ENCODE measurements around the gene SPRR1B.
"Not testable (repeated sequence)": the region's sequence is repeated elsewhere in the genome, so short reads cannot be mapped to it uniquely, and the experiment has no call there.

SPRR1B gene, protein sequence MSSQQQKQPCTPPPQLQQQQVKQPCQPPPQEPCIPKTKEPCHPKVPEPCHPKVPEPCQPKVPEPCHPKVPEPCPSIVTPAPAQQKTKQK

DNA sequence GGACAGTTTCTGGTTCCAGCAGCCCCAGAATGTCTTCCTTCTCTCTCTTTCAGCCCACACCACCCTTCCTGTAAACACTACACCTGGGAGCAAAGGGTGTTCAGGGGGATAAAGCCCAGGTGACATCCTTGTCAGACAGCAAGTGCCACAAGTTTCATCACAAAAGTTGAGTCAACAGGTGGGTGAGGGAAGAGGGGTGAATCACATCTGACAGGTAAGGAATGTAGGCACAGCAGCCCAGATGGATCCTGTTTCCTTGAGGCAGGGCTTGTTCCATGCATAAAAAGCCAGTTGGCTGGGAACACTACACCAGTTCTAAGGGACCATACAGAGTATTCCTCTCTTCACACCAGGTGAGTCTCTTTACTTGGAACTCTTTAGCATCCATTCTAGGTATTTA lies at the start of gene SPRR1B:
SPRR1B (plus strand) TSS at position 309 of the 400 bp plus-strand sequence. CDS start 1,143 bp downstream, outside the sequence.
- no peak for DNase-seq

DNA sequence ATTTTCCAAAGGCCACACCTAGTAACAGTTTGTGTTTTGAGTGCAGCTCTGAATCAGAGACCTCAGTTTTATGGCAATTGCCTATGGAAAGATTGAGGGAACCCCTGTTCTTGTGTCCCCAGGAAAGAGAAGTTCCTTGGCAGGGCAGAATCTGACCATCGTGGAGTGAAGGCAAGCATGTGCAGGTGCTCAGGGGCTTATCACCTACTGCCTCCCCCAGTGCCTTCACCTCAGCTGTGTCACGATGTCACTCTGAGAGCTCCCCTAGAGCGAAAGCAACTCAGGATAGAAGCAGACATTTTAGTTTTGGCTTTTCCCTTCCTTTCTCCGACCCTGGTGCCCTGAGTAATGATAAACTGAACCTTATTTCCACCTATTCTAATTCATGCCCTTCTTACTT lies 48.9 kb upstream of the SPRR1B start:
- DNase-seq = no peak

DNA sequence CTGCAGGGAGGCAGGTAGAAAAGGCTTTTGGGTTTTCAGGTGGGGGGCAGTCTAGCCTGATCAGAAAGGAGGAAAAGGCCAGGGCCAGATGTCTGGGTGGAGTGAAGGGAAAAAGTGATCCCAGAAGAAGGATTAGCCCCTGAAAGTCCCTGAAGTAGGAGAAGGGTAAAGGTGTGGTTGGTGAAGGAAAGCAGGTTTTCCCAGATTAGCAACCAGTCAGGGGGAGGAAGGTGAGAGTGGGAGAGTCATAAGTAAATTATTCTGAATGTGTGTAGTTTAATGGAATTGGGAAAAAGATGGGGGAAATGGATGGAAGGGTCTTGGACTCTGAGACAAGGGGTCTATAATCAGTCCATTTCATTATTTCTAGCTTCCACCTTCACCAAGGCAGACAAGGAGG lies 47.8 kb upstream of the SPRR1B start:
- no peak for DNase-seq

DNA sequence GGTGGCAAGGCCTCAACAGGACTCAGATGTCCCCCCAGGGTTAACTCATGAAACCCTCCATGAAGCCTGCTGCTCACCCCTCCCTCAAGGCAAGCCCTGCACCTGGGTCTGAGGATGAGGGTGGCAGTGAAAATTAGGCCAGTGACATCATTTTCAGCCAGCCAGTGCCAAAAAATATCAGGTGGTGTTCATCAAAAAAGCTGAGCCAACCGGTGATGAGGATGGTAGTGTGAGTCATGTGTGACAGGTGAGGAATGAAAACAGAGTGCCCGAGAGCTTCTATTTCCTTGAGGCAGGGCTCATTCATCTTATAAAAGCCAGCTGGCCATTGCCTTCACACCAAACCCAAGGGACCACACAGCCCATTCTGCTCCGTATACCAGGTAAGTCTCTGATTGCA lies 47.3 kb upstream of the SPRR1B start, which contains the start of gene SPRR1A:
SPRR1A (plus strand) TSS at position 339 of the 400 bp plus-strand sequence. CDS start 1,150 bp downstream, outside the sequence.
- DNase-seq = no peak

DNA sequence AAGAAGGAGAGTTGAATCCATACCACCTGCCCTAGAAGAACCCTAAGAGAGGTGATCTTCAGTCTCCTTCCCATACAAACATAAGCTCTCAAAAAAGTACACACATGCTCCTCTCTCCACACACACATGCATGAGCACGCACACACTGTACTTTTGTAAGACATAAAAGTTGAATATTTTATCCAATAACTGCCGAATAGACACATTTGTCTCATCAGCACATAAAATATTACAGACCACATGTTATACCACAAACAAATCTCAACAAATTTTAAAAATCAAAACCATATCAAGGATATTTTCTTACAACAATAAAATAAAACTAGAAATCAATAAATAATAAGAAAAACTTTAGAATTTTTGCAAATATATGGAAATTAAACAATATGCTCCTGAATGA lies 44.4 kb upstream of the SPRR1B start:
- no peak for DNase-seq

DNA sequence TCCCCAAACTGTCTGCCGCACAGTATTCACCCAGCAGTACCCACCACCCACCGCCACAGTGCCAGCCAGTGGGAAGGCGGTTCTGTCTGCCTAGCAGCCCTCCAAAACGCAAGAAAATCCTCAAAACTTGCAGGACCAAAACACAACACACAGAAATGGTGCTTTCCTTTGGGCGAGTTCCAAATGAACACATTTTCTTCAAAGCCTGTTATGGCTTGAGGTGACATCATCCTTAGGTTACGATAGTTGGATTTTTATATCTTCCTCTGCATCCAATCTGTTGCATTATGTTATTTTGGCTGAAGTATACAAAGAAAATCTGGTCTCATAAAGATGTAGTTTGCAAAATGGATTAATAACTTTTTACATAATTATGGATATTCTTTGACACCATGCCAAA lies 37.8 kb upstream of the SPRR1B start:
- DNase-seq = no peak

DNA sequence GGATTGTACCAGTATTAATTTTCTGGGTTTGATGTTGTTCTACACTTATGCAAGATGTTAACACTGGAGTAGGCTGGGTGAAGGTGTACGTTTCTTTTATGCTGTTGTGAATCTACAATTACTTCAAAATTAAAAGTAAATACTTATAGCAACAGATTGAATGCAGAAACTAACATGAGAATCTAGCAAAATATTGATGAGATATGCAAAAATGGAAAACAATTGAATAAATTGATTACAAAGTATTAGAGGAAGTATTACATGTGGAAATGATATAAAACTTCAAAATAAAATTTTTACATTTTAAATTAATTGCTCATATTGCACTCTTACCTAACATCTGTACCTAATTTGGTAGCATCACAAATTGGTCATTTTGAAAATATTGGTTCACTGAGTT lies 35.2 kb upstream of the SPRR1B start:
- no peak for DNase-seq

DNA sequence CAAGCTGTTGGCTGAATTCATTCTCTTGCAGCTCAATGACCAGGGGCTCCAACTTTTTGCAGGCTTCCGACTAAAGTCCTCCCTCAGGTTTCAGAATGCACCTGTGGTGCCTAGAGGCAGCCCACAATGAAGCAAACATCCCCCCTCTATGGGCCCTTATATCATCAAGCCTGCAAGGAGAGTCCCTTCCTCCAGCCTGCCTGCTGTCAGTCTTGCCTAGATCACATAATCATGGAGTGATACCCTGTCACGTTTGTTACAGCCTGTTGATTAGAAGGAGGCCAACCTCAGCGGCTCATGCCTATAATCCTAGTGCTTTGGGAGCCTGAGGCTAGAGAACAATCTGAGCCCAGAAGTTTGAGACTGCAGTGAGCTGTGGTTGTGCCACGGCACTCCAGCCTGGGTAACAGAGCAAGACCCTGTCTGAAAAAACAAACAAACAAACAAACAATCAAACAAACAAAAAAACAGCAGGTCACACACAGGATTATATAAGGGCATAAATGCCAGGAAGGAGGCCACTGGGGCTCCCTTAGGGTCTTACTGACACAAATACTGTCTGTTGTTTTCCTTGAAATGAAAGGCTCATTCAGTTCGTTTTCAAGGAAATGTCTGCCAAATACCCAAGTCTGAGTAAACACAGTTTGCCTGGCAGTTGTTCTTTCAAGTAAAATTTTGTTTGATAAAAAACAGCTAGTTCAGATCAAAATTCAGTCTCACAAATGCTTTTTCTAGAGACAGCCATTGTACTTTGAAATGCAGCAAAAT lies 34.2 kb upstream of the SPRR1B start:
- DNase-seq = no peak

DNA sequence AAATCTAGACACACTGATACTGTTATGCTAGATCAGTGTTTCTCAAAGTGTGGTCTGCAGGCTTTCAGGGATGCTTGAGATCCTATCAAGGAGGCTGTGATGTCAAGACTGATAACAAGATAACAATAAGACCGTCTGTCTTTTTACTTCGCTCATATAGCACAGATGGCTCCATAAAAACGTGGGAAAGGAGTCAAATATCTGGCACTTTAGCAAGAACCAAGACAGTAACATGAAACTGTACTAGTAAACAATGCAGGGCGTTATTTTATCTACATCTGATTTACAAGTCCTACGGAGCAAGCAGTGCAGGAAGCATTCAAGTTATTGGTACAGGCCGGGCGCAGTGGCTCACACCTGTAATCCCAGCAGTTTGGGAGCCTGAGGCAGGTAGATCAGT lies 33.1 kb upstream of the SPRR1B start:
- no peak for DNase-seq

DNA sequence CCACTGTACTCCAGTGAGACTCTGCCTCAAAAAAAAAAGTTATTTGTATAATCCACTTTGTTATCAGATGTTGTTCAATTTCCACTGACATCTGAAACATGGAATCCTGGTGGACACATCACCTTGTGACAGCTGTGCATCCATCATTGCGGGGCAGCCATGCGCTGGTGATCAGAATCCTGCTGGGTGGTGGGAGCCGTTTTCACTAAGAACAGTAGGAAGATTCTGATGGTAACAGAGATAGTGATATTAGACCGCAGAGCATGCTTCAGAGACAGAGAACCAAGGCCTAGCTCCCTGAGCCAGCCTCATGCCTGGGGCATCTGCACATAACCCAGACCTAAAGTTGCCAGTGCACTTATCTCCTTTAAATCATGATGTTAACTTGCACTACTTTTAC lies 32.5 kb upstream of the SPRR1B start:
- no peak for DNase-seq

DNA sequence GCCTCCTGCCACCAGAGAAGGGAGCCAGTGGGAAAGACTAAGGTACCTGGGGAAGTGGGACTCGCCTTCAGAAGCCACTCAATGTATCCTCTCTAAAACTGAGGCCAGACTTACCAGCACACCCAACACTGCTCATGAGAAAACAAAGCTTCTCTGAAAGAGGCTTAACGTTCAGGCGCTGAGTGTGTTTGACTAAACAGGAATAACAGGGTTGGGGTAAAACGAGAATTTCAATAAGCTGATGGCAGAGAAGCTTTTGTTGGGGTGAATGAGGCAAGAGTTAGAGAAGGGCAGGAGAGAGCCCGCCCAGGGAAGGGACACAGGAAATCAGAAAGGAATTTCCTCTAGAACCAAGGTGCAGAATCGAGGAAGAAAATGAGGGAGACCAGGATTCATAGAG lies 31.2 kb upstream of the SPRR1B start:
- DNase-seq = no peak

DNA sequence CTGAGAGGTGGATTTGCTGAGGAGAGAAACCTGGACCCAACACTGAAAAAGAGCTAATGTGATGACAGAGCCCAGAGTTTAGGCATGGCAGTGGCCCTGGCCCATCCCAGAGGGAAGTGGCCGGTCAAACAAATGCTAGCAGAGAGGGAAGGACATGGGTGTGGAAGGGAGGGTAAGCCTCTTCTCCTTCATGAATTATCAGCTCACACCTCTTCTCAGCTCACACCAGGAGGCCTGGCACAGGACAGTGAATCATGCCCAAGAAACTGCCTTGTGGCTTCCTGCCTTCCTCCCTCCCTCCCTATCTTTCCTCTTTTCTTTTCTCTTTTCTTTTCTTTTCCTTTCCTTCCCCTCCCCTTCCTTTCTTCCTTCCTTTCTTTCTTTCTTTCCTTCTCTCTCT lies 30.7 kb upstream of the SPRR1B start:
- DNase-seq = no peak

DNA sequence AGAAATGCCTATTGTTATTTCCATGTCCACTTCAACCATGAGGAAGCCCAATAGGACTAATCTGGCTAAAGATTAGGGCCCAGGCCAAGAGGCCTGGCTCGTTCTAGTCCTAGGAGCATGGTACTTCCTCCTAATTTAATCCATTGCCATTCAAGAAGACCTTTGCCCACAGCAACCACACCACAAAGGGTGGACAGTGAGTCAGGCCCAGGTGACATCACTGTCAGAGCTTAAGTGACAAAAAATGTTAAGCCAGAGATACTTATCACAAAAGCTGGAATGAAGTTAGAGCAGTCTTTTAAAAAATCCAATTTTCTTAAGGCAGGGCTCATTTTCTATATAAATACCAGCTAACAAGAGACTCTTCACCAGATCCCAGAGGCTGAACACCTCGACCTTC lies 29.6 kb upstream of the SPRR1B start, which contains the start of gene SPRR3:
SPRR3 (plus strand) TSS at position 368 of the 400 bp plus-strand sequence. CDS start 1,272 bp downstream, outside the sequence.
- DNase-seq = no peak

DNA sequence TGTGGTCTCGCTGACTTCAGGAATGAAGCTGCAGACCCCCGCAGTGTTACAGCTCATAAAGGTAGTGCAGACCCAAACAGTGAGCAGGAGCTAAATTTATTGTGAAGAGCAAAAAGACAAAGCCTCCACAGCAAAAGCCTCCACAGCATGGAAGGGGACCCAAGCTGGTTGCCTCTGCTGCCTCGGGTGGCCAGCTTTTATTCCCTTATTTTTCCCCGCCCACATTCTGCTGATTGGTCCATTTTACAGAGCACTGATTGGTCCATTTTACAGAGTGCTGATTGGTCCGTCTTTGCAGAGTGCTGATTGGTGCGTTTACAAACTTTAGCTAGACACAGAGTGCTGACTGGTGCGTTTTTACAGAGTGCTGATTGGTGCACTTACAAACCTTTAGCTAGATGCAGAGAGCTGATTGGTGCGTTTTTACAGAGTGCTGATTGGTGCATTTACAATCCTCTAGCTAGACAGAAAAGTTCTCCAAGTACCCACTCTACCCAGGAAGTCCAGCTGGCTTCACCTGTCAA lies 19.7 kb upstream of the SPRR1B start:
- not testable (repeated sequence) for DNase-seq

DNA sequence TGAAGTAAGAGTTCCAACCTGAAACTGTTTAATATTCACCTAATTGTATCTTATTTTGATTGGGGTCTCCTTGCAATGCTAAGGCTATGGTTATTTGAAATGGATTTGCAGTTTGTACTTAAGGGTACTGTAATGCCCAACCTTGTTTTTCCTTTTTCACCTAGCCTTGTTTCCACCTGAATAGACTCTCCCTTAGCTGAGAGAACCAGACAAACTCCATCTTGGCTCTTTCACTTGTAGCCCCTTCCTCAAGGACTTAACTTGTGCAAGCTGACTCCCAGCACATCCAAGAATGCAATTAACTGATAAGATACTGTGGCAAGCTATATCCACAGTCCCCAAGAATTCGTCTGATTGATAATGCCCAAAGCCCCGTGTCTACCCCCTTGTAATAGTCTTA lies 9.2 kb upstream of the SPRR1B start:
- not testable (repeated sequence) for DNase-seq

DNA sequence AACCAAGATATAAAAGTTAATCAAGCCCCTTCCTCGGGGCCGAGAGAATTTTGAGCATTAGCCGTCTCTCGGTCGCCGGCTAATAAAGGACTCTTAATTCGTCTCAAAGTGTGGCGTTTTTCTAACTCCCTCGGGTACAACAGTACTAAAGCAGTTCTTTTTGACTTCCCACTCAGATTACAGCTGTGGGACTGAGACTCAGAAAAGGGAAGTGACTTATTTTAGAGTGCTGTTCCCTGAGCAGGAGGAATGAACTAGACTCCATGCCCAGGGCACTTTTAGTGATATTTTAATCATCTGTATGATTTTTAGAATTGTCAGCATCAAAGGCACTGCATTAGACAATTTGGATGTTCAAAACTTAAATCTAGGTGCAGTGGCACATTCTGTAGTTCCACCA lies 8.7 kb upstream of the SPRR1B start:
- DNase-seq = not testable (repeated sequence)

DNA sequence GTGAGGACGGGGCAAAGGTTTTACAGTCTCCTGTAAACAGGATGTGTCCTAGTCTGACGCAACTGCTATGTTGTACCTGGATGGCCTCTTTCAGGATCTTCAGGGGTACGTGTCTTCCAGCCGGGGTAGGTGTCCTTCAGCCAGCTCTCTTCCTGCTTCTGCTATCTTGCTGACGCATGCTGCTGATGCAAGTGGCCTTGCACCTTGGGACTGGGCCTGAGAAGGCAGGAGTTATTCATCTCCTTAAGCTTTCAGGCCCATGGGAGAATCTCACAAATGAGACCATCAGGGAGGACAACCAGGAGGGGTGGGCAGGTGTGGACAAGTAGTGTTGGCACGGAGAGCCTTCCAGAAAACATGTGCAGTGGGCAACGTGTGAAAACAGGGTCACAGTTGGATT lies 7.9 kb upstream of the SPRR1B start:
- DNase-seq = no peak

DNA sequence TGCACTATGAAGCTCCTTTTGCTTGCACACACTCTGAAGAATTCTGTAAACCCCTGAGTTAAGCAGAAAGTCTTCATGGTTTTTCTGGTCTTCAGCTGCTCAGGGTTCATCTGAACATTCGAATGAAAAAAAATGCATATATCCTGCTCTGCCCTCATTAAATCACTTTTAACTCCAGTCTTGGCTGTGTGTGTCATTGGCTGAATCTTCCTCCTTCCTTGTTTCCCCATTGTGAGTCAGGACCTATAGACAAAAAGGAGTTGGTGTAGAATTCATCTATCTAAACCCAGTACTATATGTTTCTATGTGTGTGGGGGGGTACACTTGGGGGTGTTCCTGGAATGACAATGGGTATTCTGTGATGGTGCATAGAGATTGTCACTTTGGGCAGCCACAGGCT lies 6.6 kb upstream of the SPRR1B start:
- no peak for DNase-seq

DNA sequence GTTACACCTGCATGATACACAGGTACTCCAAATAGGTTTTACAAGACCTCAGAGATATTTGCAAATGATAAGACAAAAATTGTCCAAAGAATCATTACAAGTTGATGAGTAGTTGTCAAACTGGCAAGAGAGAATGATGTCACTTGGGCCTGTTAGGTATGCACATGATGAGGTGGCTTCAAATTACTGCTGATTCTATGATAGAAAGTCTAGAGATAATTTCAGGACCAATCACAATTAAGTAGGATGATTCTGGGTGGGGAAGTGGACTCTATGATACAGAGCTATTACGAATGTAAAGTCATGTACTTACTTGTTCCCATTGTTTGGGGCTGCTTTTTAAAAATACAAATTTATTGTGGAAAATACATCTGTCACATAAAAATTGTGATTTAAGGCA lies 5.2 kb upstream of the SPRR1B start:
- no peak for DNase-seq

DNA sequence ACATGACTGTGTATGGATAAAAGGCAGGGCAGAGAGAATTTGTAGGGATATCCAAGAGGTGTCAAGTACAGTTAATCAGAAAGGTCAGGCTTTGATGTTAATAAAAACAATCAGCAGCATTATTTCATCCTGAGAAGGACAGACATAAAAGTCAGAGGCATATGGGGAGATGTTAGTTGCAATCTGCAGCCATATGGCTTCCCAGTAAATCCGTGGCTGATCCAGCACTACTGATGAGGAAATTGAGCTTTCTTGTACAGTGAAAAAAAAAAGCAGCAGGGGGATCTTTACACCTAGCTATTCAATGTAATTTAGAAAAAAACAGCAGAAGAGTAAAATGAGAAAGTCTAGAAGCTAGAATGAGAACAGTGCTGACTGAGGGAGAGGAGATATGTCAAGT lies 2.2 kb upstream of the SPRR1B start:
- no peak for DNase-seq

DNA sequence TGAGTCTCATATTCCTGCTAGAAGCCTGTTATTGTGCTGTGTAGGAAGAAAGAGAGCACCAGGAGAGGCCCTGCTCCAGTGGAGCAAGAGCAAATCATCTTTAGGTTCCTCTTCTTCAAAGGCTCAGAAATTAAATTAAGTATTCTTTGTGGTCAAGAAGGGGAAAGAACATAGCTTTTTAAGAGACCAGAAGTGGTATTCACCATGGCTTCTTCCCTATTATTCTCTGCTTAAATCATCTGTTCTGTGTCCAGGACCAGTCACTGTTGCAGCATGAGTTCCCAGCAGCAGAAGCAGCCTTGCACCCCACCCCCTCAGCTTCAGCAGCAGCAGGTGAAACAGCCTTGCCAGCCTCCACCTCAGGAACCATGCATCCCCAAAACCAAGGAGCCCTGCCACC lies 1.1 kb downstream of the SPRR1B start:
- no peak for DNase-seq

DNA sequence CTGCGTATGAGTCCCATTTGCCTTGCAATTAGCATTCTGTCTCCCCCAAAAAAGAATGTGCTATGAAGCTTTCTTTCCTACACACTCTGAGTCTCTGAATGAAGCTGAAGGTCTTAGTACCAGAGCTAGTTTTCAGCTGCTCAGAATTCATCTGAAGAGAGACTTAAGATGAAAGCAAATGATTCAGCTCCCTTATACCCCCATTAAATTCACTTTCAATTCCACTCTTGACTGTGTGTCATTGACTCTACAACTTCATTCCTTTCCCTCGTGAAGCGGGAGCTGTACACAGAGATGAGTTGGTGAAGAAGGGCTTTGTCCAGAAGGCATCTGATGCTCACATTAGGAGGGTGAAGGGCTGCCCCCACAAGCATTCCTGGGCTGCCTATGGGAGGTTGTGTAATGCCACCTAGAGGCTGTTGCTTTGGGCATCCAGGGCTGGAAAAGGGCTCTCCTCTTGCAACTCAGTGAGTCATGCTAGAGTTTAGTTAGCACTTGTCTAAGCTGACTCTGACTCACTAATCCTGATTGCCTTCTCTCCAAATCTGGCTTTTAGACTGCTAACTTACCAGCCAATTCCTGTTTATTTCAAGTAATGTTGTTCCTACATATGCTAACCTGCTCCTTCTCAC lies 1.8 kb downstream of the SPRR1B start:
- peak in 1 of 2 donors; percentile 2 for DNase-seq

DNA sequence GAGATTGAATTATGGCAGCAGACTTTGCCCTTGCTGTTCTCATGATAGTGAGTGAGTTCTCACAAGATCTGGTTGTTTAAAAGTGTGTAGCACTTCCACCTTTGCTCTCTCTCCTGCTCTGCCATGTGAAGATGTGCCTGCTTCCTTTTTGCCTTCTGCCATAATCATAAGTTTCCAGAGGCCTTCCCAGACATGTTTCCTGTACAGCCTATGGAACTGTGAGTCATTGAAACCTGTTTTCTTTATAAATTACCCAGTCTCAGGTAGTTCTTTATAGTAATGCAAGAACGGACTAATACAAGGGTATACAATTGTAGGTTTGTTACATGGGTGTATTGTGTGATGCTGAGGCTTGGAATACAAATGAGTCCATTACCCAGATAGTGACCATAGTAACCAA lies 4.2 kb downstream of the SPRR1B start:
- no peak for DNase-seq

All from stimulated activated CD4-positive, alpha-beta T cell treated with anti-CD3 and anti-CD28 coated beads, Interleukin-2, amount 100 ng/mL, for 24 hours (primary cell).